Sigmoid colon (tissue), 7 donors: ENCODE data around the gene EFEMP1. TPM values are rescaled to one million over a fixed set of nuclear protein-coding genes. Genes with fewer than 3 reads are reported as not detected.

Source experiments
- DNase-seq: peaks from one replicate; pipeline ENCODE4 v3.0.0-alpha.2; 2019
- H3K27ac ChIP-seq, 4 donors: fragments of 200-600 bp; sonication (generic); one replicate each; pipeline ENCODE4 v1.5.1; 2016 to 2019; ENCODE audit warnings: mild to moderate bottlenecking in 1 of 4
- H3K27me3 ChIP-seq, 3 donors: fragments of 200-600 bp; sonication (generic); one replicate each; pipeline ENCODE4 v1.5.1; 2019; ENCODE audit warnings: mild to moderate bottlenecking in 1 of 3
- H3K36me3 ChIP-seq, 4 donors: fragments of 200-600 bp; sonication (generic); one replicate each; pipeline ENCODE4 v1.5.1; 2016 to 2019
- H3K4me1 ChIP-seq, 4 donors: fragments of 200-600 bp; sonication (generic); one replicate each; pipeline ENCODE4 v1.5.1; 2017 to 2019
- H3K4me3 ChIP-seq, 4 donors: fragments of 200-600 bp; sonication (generic); one replicate each; pipeline ENCODE4 v1.5.1; 2017 to 2019; ENCODE audit warnings: mild to moderate bottlenecking in 2 of 4, moderate library complexity in 1 of 4
- H3K9me3 ChIP-seq, 4 donors: fragments of 200-600 bp in 3 of 4; sonication (generic) in 3 of 4; one replicate each; pipeline versions ENCODE4 v1.5.1 to v1.6.1; 2013 to 2019
- EP300 ChIP-seq, 4 donors: sonication (generic); formaldehyde crosslinking; IDR thresholded peaks; one replicate each; pipeline ENCODE4 v1.6.1; 2017; ENCODE audit warnings: antibody characterized with exemption in 4 of 4
- POLR2A ChIP-seq, 2 donors: fragments of 450-650 bp; IDR thresholded peaks; one replicate each; pipeline ENCODE4 v1.6.1; 2016; ENCODE audit warnings: antibody characterized with exemption in 2 of 2, mild to moderate bottlenecking in 2 of 2, moderate library complexity in 2 of 2
- POLR2AphosphoS5 ChIP-seq, 4 donors: sonication (generic); formaldehyde crosslinking; IDR thresholded peaks; one replicate each; pipeline ENCODE4 v1.6.1; 2017; ENCODE audit warnings: antibody characterized with exemption in 4 of 4
- WGBS, 2 donors: extraction: QIAGEN DNeasy Blood & Tissue Kit; methylation state at CpG; one replicate each; pipeline ENCODE4 v1.1.7; 2013; 5-methylcytosine and 5-hydroxymethylcytosine counted together
- intact Hi-C: fragments of 100-400 bp; cut with DNase I; formaldehyde crosslinking; loops from one replicate; pipeline ENCODE4 v1.15.1; 2023
- polyA plus RNA-seq, 3 donors: library from polyadenylated mRNA; stranded (reverse); fragments of 200-250 nt; gene quantifications; one replicate each; pipeline ENCODE4 v1.2.3, GENCODE V29; 2013
- total RNA-seq, 4 donors: library from RNA; depleted of rRNA; stranded (reverse); fragments of >200 nt; gene quantifications; one replicate each; pipeline ENCODE4 v1.1.0, GENCODE V29; 2016
- TF ChIP-seq, protein P1 (sequence below), 4 experiments: fragments of 450-650 bp in 3 of 4; fragments of 200-600 bp in 1 of 4; IDR thresholded peaks; one replicate each; pipeline ENCODE4 v1.5.1; 2016 to 2019; ENCODE audit warnings: antibody characterized with exemption in 4 of 4, mild to moderate bottlenecking in 3 of 4, moderate library complexity in 2 of 4
- donor health status: healthy with polysubstance abuse.
- donor health status: Bipolar disorder and iron deficiency.
- donor health status: healthy.

The EFEMP1 gene
- total and polyA plus RNA-seq, 7 donors = 5.3 to 111 (median 37.7) TPM

DNA sequence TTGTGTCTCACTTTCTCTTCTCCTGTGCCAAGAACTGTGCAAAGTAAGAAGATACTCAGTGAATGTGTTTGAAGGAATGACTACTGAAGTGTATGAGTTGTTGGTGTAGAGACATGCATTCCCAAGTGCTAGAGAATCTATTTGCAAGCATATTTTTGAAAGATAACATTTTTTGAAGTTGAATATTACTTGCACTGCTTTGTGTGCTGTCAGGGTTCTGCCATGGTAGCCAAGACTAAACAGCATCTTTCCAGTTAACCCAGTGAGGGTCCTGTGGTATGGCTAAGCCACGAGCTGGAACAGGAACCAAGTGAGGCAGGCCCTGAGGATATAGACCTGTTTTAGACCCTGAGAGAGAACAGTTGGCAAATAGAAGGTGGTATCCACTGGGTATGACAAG is 35.2 kb upstream of the EFEMP1 start:
- Histone ChIP-seq H3K4me1 (no peaks in the 10 kb centered on the region), H3K4me3 (no peak overlapping the region), H3K27me3 (no peaks in the 10 kb centered on the region), H3K27ac (no peak overlapping the region), H3K36me3 (no peaks in the 10 kb centered on the region), H3K9me3 (no peaks in the 10 kb centered on the region)
- intact Hi-C loops = no loop called here
- WGBS, 2 donors = 39 to 82% methylated on average over 1 of the region's 1 CpG
- no peak for DNase-seq
- TF ChIP-seq POLR2AphosphoS5 (IDR thresholded peaks at IDR 0.05) = no peak
- no peak for TF ChIP-seq POLR2A (IDR thresholded peaks at IDR 0.05)
- TF ChIP-seq, protein P1, sequence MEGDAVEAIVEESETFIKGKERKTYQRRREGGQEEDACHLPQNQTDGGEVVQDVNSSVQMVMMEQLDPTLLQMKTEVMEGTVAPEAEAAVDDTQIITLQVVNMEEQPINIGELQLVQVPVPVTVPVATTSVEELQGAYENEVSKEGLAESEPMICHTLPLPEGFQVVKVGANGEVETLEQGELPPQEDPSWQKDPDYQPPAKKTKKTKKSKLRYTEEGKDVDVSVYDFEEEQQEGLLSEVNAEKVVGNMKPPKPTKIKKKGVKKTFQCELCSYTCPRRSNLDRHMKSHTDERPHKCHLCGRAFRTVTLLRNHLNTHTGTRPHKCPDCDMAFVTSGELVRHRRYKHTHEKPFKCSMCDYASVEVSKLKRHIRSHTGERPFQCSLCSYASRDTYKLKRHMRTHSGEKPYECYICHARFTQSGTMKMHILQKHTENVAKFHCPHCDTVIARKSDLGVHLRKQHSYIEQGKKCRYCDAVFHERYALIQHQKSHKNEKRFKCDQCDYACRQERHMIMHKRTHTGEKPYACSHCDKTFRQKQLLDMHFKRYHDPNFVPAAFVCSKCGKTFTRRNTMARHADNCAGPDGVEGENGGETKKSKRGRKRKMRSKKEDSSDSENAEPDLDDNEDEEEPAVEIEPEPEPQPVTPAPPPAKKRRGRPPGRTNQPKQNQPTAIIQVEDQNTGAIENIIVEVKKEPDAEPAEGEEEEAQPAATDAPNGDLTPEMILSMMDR (IDR thresholded peaks at IDR 0.05) = no peak
- no peak for TF ChIP-seq EP300 (IDR thresholded peaks at IDR 0.05)

DNA sequence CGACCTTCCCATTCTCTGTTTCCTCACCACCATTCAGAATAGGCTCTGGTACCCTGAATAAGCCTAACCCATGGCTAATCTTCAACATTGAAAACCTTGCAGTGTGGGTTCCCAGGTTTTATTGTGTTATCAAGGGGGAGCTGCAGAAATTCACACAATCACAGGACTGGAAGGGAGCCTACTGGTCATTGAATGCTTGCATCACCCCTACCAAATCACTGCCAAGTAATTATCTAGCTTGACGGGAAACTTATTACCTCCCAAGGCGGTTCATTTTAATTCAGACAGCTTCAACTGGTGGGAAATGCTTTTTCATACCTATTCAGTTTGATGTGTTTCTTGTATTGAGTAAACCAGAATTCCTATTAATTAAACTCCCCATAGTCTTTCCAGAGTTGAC is 33.6 kb upstream of the EFEMP1 start:
- Histone ChIP-seq H3K4me3 (no peak overlapping the region), H3K27me3 (no peaks in the 10 kb centered on the region), H3K4me1 (no peaks in the 10 kb centered on the region), H3K9me3 (no peaks in the 10 kb centered on the region), H3K27ac (no peak overlapping the region), H3K36me3 (no peaks in the 10 kb centered on the region)
- intact Hi-C loops = no loop called here
- TF ChIP-seq, protein P1 (IDR thresholded peaks at IDR 0.05) = no peak
- TF ChIP-seq EP300 (IDR thresholded peaks at IDR 0.05) (no peak), POLR2AphosphoS5 (IDR thresholded peaks at IDR 0.05) (no peak)
- WGBS, 2 donors = 87 to 92% methylated on average over 3 of the region's 3 CpGs
- no peak for DNase-seq

DNA sequence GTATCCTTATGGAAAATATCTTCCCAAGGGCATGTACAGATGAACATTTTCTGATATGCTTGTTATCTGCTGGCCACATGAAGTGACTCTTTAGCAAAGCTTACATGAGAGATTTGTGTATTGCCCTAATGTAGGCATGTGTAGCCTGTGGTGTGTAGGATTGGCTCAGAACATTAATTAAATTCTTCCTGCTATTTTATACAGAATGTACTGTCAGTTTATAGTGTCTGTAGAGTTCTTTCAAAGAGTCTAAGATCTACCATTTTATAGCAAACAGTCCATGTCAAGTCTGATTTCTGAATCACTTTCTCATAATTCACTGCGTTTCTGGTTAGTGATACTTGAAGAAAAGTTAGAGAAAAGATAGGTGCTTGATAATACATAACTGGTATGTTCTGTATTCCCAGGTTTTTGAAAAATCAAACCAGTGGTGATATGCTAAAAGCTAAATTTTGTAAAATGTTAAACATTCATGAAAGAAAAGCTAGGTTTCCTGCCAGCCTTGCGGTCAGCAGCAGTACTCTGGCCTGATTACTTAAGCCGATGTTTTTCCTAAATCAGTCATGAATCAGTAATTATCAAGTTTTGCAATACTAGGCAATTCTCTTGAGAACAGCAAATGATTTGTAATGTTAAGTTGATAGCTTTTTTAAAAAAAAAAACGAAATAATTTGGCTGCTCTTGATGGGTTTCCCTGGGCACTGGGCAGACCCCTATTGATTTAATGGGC is 30.9 kb upstream of the EFEMP1 start:
- no peaks in the 10 kb centered on the region for H3K27me3 ChIP-seq
- no peaks in the 10 kb centered on the region for H3K36me3 ChIP-seq
- intact Hi-C loops = no loop called here
- H3K9me3 ChIP-seq = no peaks in the 10 kb centered on the region
- WGBS, 2 donors = 67 to 78% methylated on average over 4 of the region's 4 CpGs
- H3K4me3 ChIP-seq = peak overlapping the region in 1 of 4 donors; percentile 10
- TF ChIP-seq POLR2A (IDR thresholded peaks at IDR 0.05) (no peak), POLR2AphosphoS5 (IDR thresholded peaks at IDR 0.05) (peak in 1 of 4 donors; percentile 21), EP300 (IDR thresholded peaks at IDR 0.05) (no peak)
- TF ChIP-seq, protein P1 (IDR thresholded peaks at IDR 0.05) = no peak
- DNase-seq = no peak
- peak overlapping the region in 1 of 4 donors; percentile 41 for H3K27ac ChIP-seq
- H3K4me1 ChIP-seq = no peaks in the 10 kb centered on the region

DNA sequence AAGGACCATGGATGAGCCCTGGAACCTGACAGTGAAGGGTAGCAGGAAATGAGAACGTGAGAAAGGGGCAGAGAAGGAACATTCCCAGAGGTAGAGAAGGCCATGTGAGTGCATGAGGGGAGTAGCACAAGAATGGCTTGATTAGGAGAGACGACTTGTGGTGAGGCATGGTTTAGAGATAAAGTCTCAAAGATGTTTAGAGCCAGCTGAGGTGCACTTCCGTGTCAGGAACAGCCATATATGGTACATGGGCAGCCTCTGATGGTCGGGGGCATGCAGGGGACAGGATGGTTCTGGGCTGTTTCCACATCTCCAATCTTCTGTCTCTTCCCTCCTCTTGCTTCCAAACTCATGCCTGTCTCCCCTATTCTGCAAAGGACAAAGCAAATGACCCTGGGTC is 28.8 kb upstream of the EFEMP1 start:
- H3K36me3 ChIP-seq = no peaks in the 10 kb centered on the region
- H3K4me3 ChIP-seq = peak overlapping the region in 3 of 4 donors; percentile 16 to 24 (median 17)
- H3K27ac ChIP-seq = peak overlapping the region in 2 of 4 donors; percentile 26 to 50
- TF ChIP-seq EP300 (IDR thresholded peaks at IDR 0.05) = no peak
- no peak for TF ChIP-seq POLR2A (IDR thresholded peaks at IDR 0.05)
- TF ChIP-seq, protein P1 (IDR thresholded peaks at IDR 0.05) = no peak
- TF ChIP-seq POLR2AphosphoS5 (IDR thresholded peaks at IDR 0.05) = no peak
- H3K4me1 ChIP-seq = no peaks in the 10 kb centered on the region
- 42 to 62% methylated on average over 4 of the region's 4 CpGs for WGBS, 2 donors
- H3K9me3 ChIP-seq = no peaks in the 10 kb centered on the region
- intact Hi-C loops = no loop called here
- no peaks in the 10 kb centered on the region for H3K27me3 ChIP-seq
- no peak for DNase-seq
